A673 (cell line): ENCODE results near the gene RHOC. TPM values are rescaled to one million over a fixed set of nuclear protein-coding genes. Genes with fewer than 3 reads are reported as not detected.

Source experiments
- BruUV-seq: library from RNA; stranded (reverse); fragments of 400-500 nt; replicated peaks from 2 replicates; lab custom pipeline; 2021; lab: Mats Ljungman, UMichigan
- CTCF ChIA-PET: fragments of 300-600 bp; sonication (Branson Sonifier 250); formaldehyde crosslinking; loops from one replicate; lab custom pipeline; 2022; ENCODE audit warnings: antibody characterized with exemption; lab: Charles Lee
- POLR2A ChIA-PET: fragments of 300-600 bp; sonication (Branson Sonifier 250); formaldehyde crosslinking; loops from one replicate; lab custom pipeline; 2022; ENCODE audit warnings: antibody characterized with exemption; ENCODE audit not compliant: low non-redundant PET; lab: Charles Lee
- DNase-seq: peaks from one replicate; pipeline ENCODE4 v3.0.0-alpha.2; 2015; ENCODE audit warnings: low spot score
- H3K27ac ChIP-seq: fragments of 200-600 bp; sonication (generic); 2 replicates; pipeline ENCODE4 v1.5.1; 2016; ENCODE audit warnings: mixed run types, low read depth, mild to moderate bottlenecking, mixed read lengths, antibody characterized with exemption, low read length; ENCODE audit not compliant: poor library complexity, severe bottlenecking
- H3K27me3 ChIP-seq: fragments of 200-600 bp; sonication (generic); replicated peaks from 2 replicates; pipeline ENCODE4 v1.6.1; 2017; ENCODE audit warnings: mixed run types, low read depth, mild to moderate bottlenecking, mixed read lengths, antibody characterized with exemption, low read length; ENCODE audit not compliant: insufficient read depth, poor library complexity
- H3K36me3 ChIP-seq: fragments of 200-600 bp; sonication (generic); 2 replicates; pipeline ENCODE4 v1.6.1; 2016; ENCODE audit warnings: mixed run types, mild to moderate bottlenecking, mixed read lengths, antibody characterized with exemption, low read length; ENCODE audit not compliant: insufficient read depth, poor library complexity, severe bottlenecking
- H3K4me1 ChIP-seq: fragments of 200-600 bp; sonication (generic); 2 replicates; pipeline ENCODE4 v1.6.1; 2017; ENCODE audit warnings: mixed run types, mild to moderate bottlenecking, mixed read lengths, antibody characterized with exemption, low read length; ENCODE audit not compliant: insufficient read depth, poor library complexity, severe bottlenecking
- H3K4me3 ChIP-seq: fragments of 200-600 bp; sonication (generic); 2 replicates; pipeline ENCODE4 v1.5.1; 2016; ENCODE audit warnings: low read depth, mixed run types, mild to moderate bottlenecking, mixed read lengths, low read length; ENCODE audit not compliant: poor library complexity, severe bottlenecking
- H3K9me3 ChIP-seq: fragments of 200-600 bp; sonication (generic); 2 replicates; pipeline ENCODE4 v1.6.1; 2016; ENCODE audit warnings: mixed run types, low read depth, mild to moderate bottlenecking, mixed read lengths, antibody characterized with exemption, low read length; ENCODE audit not compliant: poor library complexity, severe bottlenecking
- EZH2 ChIP-seq: fragments of 200-600 bp; sonication (generic); IDR thresholded peaks from 2 replicates; pipeline ENCODE4 v1.6.1; 2017; ENCODE audit warnings: borderline replicate concordance, low read depth, mild to moderate bottlenecking, mixed read lengths, antibody characterized with exemption, low read length; ENCODE audit not compliant: poor library complexity, severe bottlenecking
- intact Hi-C: fragments of 100-400 bp; cut with micrococcal nuclease; formaldehyde crosslinking; loops from one replicate; pipeline ENCODE4 v1.10.0; 2022; ENCODE audit not compliant: unreplicated experiment
- total RNA-seq: library from RNA; stranded (reverse); gene quantifications from 2 replicates; pipeline ENCODE4 v1.2.3, GENCODE V29; 2021
- TF ChIP-seq, protein P1 (sequence below): fragments of 300-800, 200-600 bp; sonication (generic); conservative IDR thresholded peaks from 2 replicates; pipeline ENCODE4 v1.5.1; 2017; ENCODE audit warnings: low read depth, mild to moderate bottlenecking, antibody characterized with exemption, low read length, moderate library complexity, mixed read lengths

Gene RHOC
- total RNA-seq, 1 experiment from 2014 or later, result 54.3 TPM

- BruUV-seq, result no TSS peak
- Histone ChIP-seq H3K36me3 (peaks cover 32% of the 10 kb centered on the region), H3K4me1 (peaks cover 42% of the 10 kb centered on the region), H3K27me3 (no peaks in the 10 kb centered on the region), H3K4me3 (no peak overlapping the region), H3K9me3 (no peaks in the 10 kb centered on the region), H3K27ac (peak overlapping the region; percentile 78)
- DNase-seq, result no peak
- ChIA-PET POLR2A (no interaction called here), CTCF (no interaction called here)
- intact Hi-C loops, result no loop called here
- TF ChIP-seq, protein P1, sequence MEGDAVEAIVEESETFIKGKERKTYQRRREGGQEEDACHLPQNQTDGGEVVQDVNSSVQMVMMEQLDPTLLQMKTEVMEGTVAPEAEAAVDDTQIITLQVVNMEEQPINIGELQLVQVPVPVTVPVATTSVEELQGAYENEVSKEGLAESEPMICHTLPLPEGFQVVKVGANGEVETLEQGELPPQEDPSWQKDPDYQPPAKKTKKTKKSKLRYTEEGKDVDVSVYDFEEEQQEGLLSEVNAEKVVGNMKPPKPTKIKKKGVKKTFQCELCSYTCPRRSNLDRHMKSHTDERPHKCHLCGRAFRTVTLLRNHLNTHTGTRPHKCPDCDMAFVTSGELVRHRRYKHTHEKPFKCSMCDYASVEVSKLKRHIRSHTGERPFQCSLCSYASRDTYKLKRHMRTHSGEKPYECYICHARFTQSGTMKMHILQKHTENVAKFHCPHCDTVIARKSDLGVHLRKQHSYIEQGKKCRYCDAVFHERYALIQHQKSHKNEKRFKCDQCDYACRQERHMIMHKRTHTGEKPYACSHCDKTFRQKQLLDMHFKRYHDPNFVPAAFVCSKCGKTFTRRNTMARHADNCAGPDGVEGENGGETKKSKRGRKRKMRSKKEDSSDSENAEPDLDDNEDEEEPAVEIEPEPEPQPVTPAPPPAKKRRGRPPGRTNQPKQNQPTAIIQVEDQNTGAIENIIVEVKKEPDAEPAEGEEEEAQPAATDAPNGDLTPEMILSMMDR, result no peak
- no peak for TF ChIP-seq EZH2
These were observed 4.9 kb downstream of the RHOC start for GRCh38 chr1:112702067-112702395.

GRCh38 chr1:112701227-112702066 is 5.5 kb downstream of the RHOC start:
- TSS peak; percentile 33 for BruUV-seq
- Histone ChIP-seq H3K27ac (peak overlapping the region; percentile 78), H3K4me3 (no peak overlapping the region), H3K27me3 (no peaks in the 10 kb centered on the region), H3K9me3 (no peaks in the 10 kb centered on the region), H3K4me1 (peaks cover 42% of the 10 kb centered on the region), H3K36me3 (peaks cover 37% of the 10 kb centered on the region)
- ChIA-PET POLR2A (no interaction called here), CTCF (no interaction called here)
- TF ChIP-seq, protein P1, result no peak
- no peak for TF ChIP-seq EZH2
- DNase-seq, result no peak
- intact Hi-C loops, result no loop called here

- no TSS peak for BruUV-seq
- Histone ChIP-seq H3K9me3 (no peaks in the 10 kb centered on the region), H3K4me3 (no peak overlapping the region), H3K4me1 (peaks cover 36% of the 10 kb centered on the region), H3K27ac (peak overlapping the region; percentile 78), H3K36me3 (peaks cover 43% of the 10 kb centered on the region), H3K27me3 (no peaks in the 10 kb centered on the region)
- TF ChIP-seq EZH2, result no peak
- TF ChIP-seq, protein P1, result no peak
- peak; percentile 94 for DNase-seq
- ChIA-PET POLR2A (interaction anchor here (0.5 kb wide), 1 partner anchor 217 kb away, joined by 10 read pairs; no protein-coding TSS in a partner anchor), CTCF (interaction anchor here (0.5 to 1.2 kb wide), 2 partner anchors 290 to 310 kb away, joined by 3 read pairs; no protein-coding TSS in a partner anchor)
- intact Hi-C loops, result no loop called here
These were observed 6.4 kb downstream of the RHOC start for GRCh38 chr1:112700290-112701226.
